ENCODE data around the gene NRSN1. TPM values are rescaled to one million over a fixed set of nuclear protein-coding genes. Genes with fewer than 3 reads are reported as not detected.

Gene NRSN1
- total RNA-seq, 1 experiment from 2014 or later, result not detected

DNA sequence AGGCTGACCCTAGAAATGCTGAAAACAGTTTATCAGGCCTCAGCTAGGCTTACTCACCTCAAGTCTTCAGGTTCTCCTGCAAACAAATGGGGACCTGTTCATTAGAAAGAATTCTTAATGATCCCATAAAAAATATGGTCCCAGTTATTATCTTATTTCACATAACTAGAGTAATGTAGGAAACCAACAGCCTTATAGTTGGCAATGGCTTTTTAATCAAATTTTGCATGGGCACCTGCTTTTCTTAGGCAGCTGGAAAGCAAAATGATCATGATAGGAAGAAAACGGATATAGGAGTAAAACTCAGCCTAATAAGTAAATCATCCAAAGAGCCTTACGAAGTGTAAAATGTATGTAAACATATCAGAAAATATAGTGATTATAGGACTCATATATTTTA is 1.3 kb downstream of the NRSN1 start:
- H4K91ac ChIP-seq (ENCODE audit: insufficient read length, low read depth, low read length), result no peak overlapping the region
- H2BK20ac ChIP-seq (ENCODE audit: low read depth, low read length, poor library complexity, severe bottlenecking), result no peak overlapping the region
- no peak overlapping the region for H3K27ac ChIP-seq (ENCODE audit: insufficient read length, low read depth, low read length)
- peaks cover 3% of the 10 kb centered on the region for H3K23me2 ChIP-seq (ENCODE audit: insufficient read length, low read depth, low read length, poor library complexity, severe bottlenecking)
- no peak for DNase-seq
- H3K23ac ChIP-seq (ENCODE audit: insufficient read length, low read depth, low read length), result no peak overlapping the region
- no peak overlapping the region for H2BK15ac ChIP-seq (ENCODE audit: low read depth, low read length)
- no peak overlapping the region for H2BK5ac ChIP-seq (ENCODE audit: insufficient read length, low read length)
- H3K4me3 Mint-ChIP-seq, result no peak overlapping the region
- H3K4me1 ChIP-seq (ENCODE audit: insufficient read depth, low read length), result no peaks in the 10 kb centered on the region
- no peaks in the 10 kb centered on the region for H4K20me1 ChIP-seq (ENCODE audit: control insufficient read depth, insufficient read depth, insufficient read length)
- no peak overlapping the region for H3T11ph ChIP-seq (ENCODE audit: low read length)
- no peaks in the 10 kb centered on the region for H3K36me3 Mint-ChIP-seq (ENCODE audit: insufficient read depth in 1 of 3, low read depth in 3 of 3)
- H3K9me3 Mint-ChIP-seq, result no peaks in the 10 kb centered on the region
- no peak overlapping the region for H3K27ac Mint-ChIP-seq
- no peak overlapping the region for H3K9ac ChIP-seq (ENCODE audit: extremely low read depth, insufficient read length, low read length)
- H2BK120ac ChIP-seq (ENCODE audit: low read depth, low read length, poor library complexity, severe bottlenecking), result no peak overlapping the region
- H3K79me2 ChIP-seq (ENCODE audit: insufficient read depth, low read length), result no peaks in the 10 kb centered on the region
- no peak overlapping the region for H3K18ac ChIP-seq (ENCODE audit: insufficient read length, low read depth, low read length)
- H3K27me3 ChIP-seq (ENCODE audit: insufficient read depth, low read length), result no peaks in the 10 kb centered on the region
- H2AFZ ChIP-seq (ENCODE audit: low read length), result no peak overlapping the region
- no peak overlapping the region for H3K56ac ChIP-seq (ENCODE audit: insufficient read length, low read depth, low read length)
- peaks cover 9 to 11% of the 10 kb centered on the region in 2 experiments for H3K4me1 Mint-ChIP-seq
- TF ChIP-seq CTCF (conservative IDR thresholded peaks at IDR 0.05), result no peak
- H3K79me1 ChIP-seq (ENCODE audit: insufficient read depth, low read depth, low read length, poor library complexity, severe bottlenecking), result no peaks in the 10 kb centered on the region
- H3K4ac ChIP-seq (ENCODE audit: low read depth, low read length), result no peak overlapping the region
- H3K4me2 ChIP-seq (ENCODE audit: insufficient read depth, insufficient read length, low read length), result no peak overlapping the region
- no peak overlapping the region for H3K14ac ChIP-seq (ENCODE audit: insufficient read depth, low read length)
- WGBS (ENCODE audit: extremely low coverage, insufficient read length, low lambda C conversion rate), result no CpG with 5 or more reads among the region's 2 CpGs
- peaks cover 12% of the 10 kb centered on the region for H3K27me3 Mint-ChIP-seq (ENCODE audit: low read depth)
- H3K9me3 ChIP-seq (ENCODE audit: control insufficient read depth, low read depth, low read length), result no peaks in the 10 kb centered on the region
- H4K5ac ChIP-seq (ENCODE audit: insufficient read length, low read depth, low read length), result no peak overlapping the region
- H2AK5ac ChIP-seq (ENCODE audit: insufficient read length, low read length), result no peak overlapping the region
- H4K8ac ChIP-seq (replicated peaks; ENCODE audit: insufficient read length, low read depth, low read length), result no peak overlapping the region
- H2BK12ac ChIP-seq (ENCODE audit: insufficient read length, low read depth, low read length), result no peak overlapping the region
